CD4-positive, alpha-beta T cell treated with Interleukin-15 for 4 hours (primary cell): Measurements from ENCODE around the gene ACTRT1.

Experiments
- DNase-seq: peaks from one replicate; pipeline ENCODE4 v3.0.0-alpha.2; 2020; ENCODE audit warnings: low spot score

The ACTRT1 gene

DNA sequence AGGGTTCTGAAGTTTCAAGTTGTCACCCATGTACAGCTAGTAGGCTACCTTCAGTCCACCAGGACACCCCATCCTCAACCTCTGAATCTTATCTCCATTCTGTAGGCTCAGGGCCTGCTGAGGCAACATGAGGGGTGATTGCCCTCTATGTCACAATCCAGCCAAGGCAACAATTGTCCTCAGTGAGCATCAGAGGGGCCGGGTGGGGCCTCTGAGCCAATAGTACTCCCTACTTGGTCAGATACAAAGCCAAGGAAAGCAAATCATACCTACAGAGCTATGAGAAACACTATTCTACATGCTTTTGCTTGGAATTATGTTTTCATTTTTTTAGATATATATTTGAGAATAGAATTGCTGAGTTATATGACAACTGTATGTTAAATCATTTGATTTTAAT is at the start of gene ACTRT1:
TSS of gene ACTRT1 (minus strand) at position 101 of the 400 bp plus-strand sequence. CDS start 197 bp downstream, outside the sequence.
- DNase-seq: no peak

DNA sequence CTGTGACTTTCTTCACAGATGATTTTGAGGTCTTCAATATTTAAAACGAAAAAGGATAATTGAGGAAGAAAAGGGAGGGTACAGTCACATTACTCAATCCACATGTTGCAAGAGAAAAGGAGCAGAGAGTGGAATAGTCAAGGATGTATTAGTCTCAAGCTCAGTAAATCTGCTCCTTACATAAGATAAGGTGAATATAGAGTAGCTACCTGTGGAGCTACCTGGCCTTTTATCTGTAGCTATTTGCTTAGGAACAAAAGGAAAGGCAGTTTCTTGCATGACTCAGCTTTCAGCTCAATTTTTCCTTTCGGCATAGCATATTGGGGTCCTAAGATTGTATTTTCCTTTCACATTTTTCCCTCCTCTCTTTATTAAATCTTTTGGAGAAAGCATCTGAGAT is 26.3 kb upstream of the ACTRT1 start:
- no peak for DNase-seq

DNA sequence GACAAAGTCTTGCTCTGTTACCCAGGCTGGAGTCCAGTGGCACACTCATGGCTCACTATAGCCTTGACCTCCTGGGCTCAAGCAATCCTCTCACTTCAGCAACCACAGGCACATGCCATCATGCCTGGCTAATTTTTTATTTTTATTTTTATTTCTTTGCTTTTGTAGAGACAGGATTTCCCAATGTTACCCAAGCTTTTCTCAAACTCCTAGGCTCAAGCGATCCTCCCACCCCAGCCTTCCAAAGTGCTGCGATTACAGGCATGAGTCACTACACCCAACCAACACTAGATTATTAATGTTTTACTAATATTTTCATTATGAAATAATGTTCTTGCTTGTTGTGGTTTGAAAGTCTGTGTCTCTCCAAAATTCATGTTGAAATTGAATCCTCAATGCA is 5.2 kb upstream of the ACTRT1 start:
- no peak for DNase-seq

DNA sequence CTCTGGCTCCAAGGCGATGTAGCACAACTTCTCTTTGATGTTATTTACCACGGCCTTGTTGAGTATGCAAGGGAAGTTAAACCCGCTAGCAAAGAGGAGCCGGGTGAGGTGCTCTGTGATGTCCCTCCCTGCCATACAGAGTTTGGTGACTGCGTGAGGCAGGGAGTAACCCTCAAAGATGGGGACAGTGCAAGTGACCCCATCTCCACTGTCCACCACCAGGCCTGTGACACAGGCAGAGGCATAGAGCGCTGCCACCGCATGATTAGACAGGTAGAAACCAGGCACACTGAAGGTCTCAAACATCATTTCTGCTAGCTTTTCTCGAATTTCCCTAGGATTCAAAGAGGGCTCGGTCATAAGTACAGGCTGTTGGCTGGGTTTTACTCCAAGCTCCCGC is 677 bp downstream of the ACTRT1 start:
- DNase-seq: no peak

DNA sequence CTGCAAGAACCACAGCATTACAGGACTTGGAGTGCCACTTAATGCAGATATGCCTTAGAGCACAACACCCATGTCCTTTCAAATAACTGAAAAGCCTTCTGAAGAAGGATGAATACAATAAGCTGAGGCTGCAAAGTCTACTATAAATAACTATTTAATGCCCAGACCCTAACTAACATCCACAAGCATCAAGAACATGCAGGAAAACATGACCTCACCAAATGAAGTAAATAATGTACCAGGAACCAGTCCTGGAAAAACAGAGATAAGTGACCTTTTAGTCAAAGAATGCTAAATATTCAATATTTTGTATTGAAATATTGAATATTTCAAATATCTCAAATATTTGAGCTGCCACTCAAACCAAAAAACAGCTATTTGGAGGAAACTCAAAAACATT is 16.9 kb downstream of the ACTRT1 start:
- DNase-seq: no peak

DNA sequence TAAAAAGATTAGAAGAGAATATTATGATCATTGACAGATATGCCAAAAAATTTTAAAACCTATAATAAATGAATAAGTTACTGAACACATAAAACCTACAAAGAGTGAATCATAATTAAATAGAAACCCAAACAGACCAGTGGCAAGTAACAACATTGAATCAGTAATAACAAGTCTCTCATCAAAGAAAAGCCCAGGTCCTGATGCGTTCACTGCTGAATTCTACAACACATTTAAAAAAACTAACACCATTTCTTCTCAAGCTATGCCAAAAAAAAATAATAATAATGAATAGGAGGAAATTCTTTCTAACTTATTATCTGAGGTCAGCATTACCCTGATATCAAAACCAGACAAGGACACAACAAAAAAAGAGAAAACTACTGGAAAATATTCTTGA is 30.6 kb downstream of the ACTRT1 start:
- no peak for DNase-seq

DNA sequence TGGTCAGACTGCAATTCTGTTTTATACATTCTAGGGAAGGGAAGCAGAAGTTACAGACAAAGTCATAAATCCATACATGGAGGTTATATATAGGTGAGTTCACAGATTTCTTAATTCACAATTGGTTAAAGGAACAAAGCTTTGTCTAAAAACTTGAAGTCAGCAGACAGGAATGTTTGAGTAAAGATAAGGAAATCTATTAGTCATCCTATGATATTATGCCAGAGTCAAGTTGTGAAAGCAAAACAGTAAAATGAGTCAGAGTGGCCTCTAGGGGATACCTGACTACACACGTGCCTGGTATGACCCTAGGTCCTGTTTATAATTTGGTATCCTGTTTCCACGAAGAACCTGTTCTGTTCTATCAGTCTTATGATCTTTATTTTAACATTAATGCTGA is 31.5 kb downstream of the ACTRT1 start:
- DNase-seq: no peak

DNA sequence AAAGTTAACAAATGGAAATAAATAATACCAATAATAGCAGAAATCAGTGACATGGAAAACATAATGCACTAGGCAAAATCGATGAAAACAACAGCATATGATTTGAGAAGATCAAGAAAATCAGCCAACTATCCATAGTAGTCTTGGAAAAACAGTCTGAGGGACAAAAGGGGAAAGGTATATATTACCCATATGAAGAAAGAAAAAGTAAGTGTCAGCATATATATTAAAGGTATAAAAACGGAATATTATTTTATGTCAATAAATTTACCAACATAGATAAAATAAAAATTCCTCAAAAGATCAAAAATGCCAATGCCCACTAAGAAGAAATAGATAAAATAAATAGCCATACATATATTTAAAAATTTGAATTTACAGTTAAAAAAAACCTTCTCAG is 33.0 kb downstream of the ACTRT1 start:
- no peak for DNase-seq

DNA sequence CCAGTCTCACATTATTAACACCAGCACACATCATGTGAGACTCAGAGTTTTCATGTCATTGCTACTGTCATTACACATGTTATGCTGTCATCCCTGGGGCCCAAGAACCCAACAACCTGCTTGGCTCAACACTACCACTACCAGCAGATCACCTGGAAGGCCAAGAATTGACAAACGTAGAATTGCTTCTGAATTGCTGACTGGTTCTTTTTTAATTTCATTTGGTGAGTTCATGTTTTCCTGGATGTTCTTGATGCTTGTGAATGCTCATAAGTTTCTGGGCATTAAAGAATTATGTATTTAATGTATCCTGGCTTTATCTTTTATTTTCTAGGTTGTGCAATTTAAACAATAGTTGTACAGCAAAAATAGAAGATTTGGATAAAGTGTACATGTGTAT is 40.2 kb downstream of the ACTRT1 start:
- DNase-seq: no peak

DNA sequence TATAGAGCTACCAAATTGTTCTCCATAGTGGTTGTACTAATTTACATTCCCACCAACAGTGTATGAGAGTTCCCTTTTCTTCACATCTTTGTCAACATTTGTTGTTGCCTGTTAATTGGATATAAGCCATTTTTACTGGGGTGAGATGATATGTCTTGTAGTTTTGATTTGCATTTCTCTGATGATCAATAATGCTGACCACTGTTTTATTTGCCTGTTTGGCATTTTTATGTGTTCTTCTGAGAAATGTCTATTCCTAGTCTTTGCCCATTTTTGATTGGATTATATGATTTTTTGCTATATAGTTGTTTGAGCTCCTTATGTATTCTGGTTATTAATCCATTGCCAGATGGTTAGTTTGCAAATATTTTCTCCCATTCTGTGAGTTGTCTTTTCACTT is 44.3 kb downstream of the ACTRT1 start:
- no peak for DNase-seq
